GM12878 (cell line): ENCODE measurements around the gene ATP6V1G3.

Experiments used
- CTCF ChIP-seq, 3 experiments: IDR thresholded peaks in 2 of 3; conservative IDR thresholded peaks in 1 of 3; 2 replicates each; pipeline ENCODE4 v1.5.1; 2011; ENCODE audit warnings: low read depth in 3 of 3, low read length in 3 of 3, mild to moderate bottlenecking in 3 of 3, control low read depth in 2 of 3, moderate library complexity in 2 of 3, inconsistent platforms in 1 of 3, mixed read lengths in 1 of 3; ENCODE audit not compliant: control insufficient read depth in 2 of 3, insufficient read depth in 1 of 3; ENCODE audit errors: extremely low read depth in 1 of 3
- ESRRA ChIP-seq: IDR thresholded peaks from 2 replicates; pipeline ENCODE4 v1.6.1; 2012; ENCODE audit warnings: mild to moderate bottlenecking, low read length, improper control_type of control experiment
- HDAC2 ChIP-seq: fragments of 200-600 bp; sonication (generic); IDR thresholded peaks from 2 replicates; pipeline ENCODE4 v1.6.1; 2017
- HDAC6 ChIP-seq: fragments of 200-600 bp; sonication (generic); IDR thresholded peaks from one replicate; pipeline ENCODE4 v1.8.0; 2017; ENCODE audit warnings: antibody characterized with exemption; ENCODE audit not compliant: unreplicated experiment
- IRF3 ChIP-seq: fragments of 450-650 bp; IDR thresholded peaks from 2 replicates; pipeline ENCODE4 v1.6.1; 2014; ENCODE audit warnings: mild to moderate bottlenecking
- PAX8 ChIP-seq: fragments of 450-650 bp; IDR thresholded peaks from 2 replicates; pipeline ENCODE4 v1.6.1; 2017; ENCODE audit warnings: mild to moderate bottlenecking, moderate library complexity
- POLR2A ChIP-seq: IDR thresholded peaks from 2 replicates; pipeline ENCODE4 v1.6.1; 2011; ENCODE audit warnings: low read depth, mild to moderate bottlenecking, low read length
- POLR2AphosphoS5 ChIP-seq: IDR thresholded peaks from 2 replicates; pipeline ENCODE4 v1.6.1; 2011; ENCODE audit warnings: mild to moderate bottlenecking, low read length, inconsistent platforms
- RBBP5 ChIP-seq: fragments of 200-600 bp; sonication (generic); conservative IDR thresholded peaks from 2 replicates; pipeline ENCODE4 v1.6.1; 2016
- SIN3A ChIP-seq: IDR thresholded peaks from 2 replicates; pipeline ENCODE4 v1.6.1; 2012; ENCODE audit warnings: low read depth, low read length, improper control_type of control experiment
- SMC3 ChIP-seq: IDR thresholded peaks from 2 replicates; pipeline ENCODE4 v1.6.1; 2011; ENCODE audit warnings: low read length, improper control_type of control experiment, borderline replicate concordance
- YY1 ChIP-seq: IDR thresholded peaks from 2 replicates; pipeline ENCODE4 v1.6.1; 2011; ENCODE audit warnings: low read depth, mild to moderate bottlenecking, low read length
- TF ChIP-seq, protein P1 (sequence below): IDR thresholded peaks from 2 replicates; pipeline ENCODE4 v1.6.1; 2011; ENCODE audit warnings: low read depth, mild to moderate bottlenecking, low read length, moderate library complexity, borderline replicate concordance; ENCODE audit errors: extremely low read depth

GRCh38 chr1:198564157-198564556 lies 23.7 kb upstream of the ATP6V1G3 start:
- no peak for TF ChIP-seq YY1
- no peak for TF ChIP-seq HDAC2
- no peak for TF ChIP-seq CTCF (IDR thresholded peaks at IDR 0.05 in 2 of 3, conservative IDR thresholded peaks at IDR 0.05 in 1 of 3; ENCODE audit: control insufficient read depth in 2 of 3, extremely low read depth in 1 of 3, insufficient read depth in 1 of 3, low read depth in 3 of 3, low read length in 3 of 3)
- TF ChIP-seq PAX8 = no peak
- no peak for TF ChIP-seq SIN3A
- no peak for TF ChIP-seq RBBP5
- TF ChIP-seq, protein P1, sequence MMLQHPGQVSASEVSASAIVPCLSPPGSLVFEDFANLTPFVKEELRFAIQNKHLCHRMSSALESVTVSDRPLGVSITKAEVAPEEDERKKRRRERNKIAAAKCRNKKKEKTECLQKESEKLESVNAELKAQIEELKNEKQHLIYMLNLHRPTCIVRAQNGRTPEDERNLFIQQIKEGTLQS = no peak
- no peak for TF ChIP-seq ESRRA
- TF ChIP-seq POLR2AphosphoS5 = no peak
- TF ChIP-seq HDAC6 = no peak
- TF ChIP-seq IRF3 = no peak
- TF ChIP-seq POLR2A = no peak
- no peak for TF ChIP-seq SMC3
